Activated CD4-positive, alpha-beta T cell treated with anti-CD3 and anti-CD28 coated beads for 36 hours (primary cell): Measurements from ENCODE around the gene CCDC200. TPM values are rescaled to one million over a fixed set of nuclear protein-coding genes. Genes with fewer than 3 reads are reported as not detected.
A peak's percentile ranks its signal among the peaks of the same experiment; 100 is the strongest.
"Not testable (repeated sequence)": the region's sequence is repeated elsewhere in the genome, so short reads cannot be mapped to it uniquely, and the experiment has no call there.

Experiments used
- ATAC-seq: fragments of 200-7000 bp; cut with Tn5 transposase; one replicate; pipeline ENCODE4 v1.10.0; 2021; ENCODE audit warnings: mild to moderate bottlenecking, moderate library complexity
- CTCF ChIA-PET: fragments of 350-600 bp; sonication (Branson Sonifier 250); formaldehyde crosslinking; loops from one replicate; lab custom pipeline; 2021; ENCODE audit warnings: antibody characterized with exemption; lab: Charles Lee
- POLR2A ChIA-PET: fragments of 350-600 bp; sonication (Branson Sonifier 250); formaldehyde crosslinking; loops from one replicate; lab custom pipeline; 2021; ENCODE audit warnings: antibody characterized with exemption, inconsistent platforms; lab: Charles Lee
- DNase-seq: peaks from one replicate; pipeline ENCODE4 v3.0.0-alpha.2; 2020
- H3K27ac Mint-ChIP-seq: one replicate; pipeline ENCODE4 v1.8.0; 2021; ENCODE audit warnings: mixed read lengths
- H3K27me3 Mint-ChIP-seq: one replicate; pipeline ENCODE4 v1.8.0; 2021; ENCODE audit warnings: mixed read lengths
- H3K36me3 Mint-ChIP-seq: one replicate; pipeline ENCODE4 v1.8.0; 2021; ENCODE audit warnings: low read depth, mixed read lengths
- H3K4me1 Mint-ChIP-seq: one replicate; pipeline ENCODE4 v1.8.0; 2021; ENCODE audit warnings: mixed read lengths
- H3K4me3 Mint-ChIP-seq: one replicate; pipeline ENCODE4 v1.8.0; 2021; ENCODE audit warnings: mild to moderate bottlenecking, moderate library complexity, mixed read lengths
- H3K9me3 Mint-ChIP-seq: one replicate; pipeline ENCODE4 v1.8.0; 2021; ENCODE audit warnings: low read depth, mixed read lengths
- intact Hi-C, 2 experiments: fragments of 100-400 bp; cut with DNase I in 1 of 2; cut with micrococcal nuclease in 1 of 2; formaldehyde crosslinking; loops; one replicate each; pipeline versions ENCODE4 v1.14.2 to v1.15.1; 2022 to 2024; cut with DNase I, micrococcal nuclease
- total RNA-seq, 2 experiments: library from RNA; stranded (reverse); gene quantifications; one replicate each; pipeline ENCODE4 v1.2.3, GENCODE V29; 2021

The CCDC200 gene
- total RNA-seq, 2 experiments from 2014 or later: 0.27 TPM; not detected in 1

DNA sequence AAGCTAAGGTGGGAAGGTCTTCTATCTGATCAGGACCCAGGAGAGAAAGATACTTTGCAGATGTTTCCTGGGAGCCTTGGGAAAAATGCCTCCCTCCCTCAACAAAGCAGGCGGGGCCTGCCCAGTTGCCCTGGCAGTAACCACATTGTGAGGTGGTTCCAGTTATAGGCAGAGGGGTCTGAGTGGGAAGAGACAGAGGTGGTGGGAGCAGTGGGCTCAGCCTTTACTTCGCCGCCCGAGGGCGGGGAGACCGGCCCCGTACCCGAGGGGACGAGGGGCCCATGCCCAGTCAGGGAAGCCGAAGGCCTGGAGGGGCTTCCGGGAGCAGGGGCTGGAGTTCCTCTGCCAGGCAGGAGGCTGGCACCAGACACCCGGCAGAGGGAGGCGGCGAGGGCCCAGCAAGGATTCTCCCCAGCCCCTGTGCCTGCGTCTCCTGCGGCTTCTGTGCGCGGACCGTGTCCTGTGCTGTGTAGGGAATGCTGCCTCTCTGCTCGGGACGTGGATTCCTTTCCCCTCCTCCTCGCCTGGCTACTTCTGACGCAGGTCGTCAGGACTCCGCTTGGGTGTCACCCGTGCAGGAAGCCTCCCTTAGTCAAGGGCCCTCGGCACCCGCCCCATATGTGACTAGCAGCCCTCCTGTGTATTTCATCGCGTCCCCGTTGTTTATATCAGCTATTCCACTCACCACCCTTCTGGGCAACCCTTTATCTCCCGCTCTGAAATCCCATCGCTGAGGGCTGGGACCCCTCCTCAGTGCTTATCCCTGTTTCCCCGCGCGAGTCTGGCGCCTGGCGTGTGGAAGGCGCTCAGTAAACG is 3.0 kb upstream of the CCDC200 start:
- H3K27ac Mint-ChIP-seq, H3K9me3 Mint-ChIP-seq, H3K27me3 Mint-ChIP-seq, POLR2A ChIA-PET, DNase-seq, ATAC-seq, H3K4me3 Mint-ChIP-seq, CTCF ChIA-PET, H3K36me3 Mint-ChIP-seq, H3K4me1 Mint-ChIP-seq, intact Hi-C loops: not testable (repeated sequence)

DNA sequence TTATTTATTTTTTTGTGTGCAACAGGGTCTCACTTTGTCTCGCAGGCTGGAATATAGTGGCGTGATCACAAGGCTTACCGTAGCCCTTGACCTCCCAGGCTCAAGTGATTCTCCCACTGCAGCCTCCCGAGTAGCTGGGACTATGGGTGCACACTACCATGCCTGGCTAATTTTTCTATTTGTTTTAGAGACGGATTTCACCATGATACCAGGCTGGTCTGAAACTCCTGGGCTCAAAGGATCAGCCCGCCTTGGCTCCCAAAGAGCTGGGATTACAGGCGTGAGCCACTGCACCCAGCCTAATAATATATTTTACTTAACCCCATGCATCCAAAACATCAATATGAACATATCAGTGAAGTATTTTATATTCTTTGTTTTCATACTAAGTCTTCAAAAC is 2.0 kb downstream of the CCDC200 start:
- Mint-ChIP-seq H3K4me3 (no peak overlapping the region), H3K27ac (no peak overlapping the region), H3K4me1 (peaks cover under 1% of the 10 kb centered on the region), H3K36me3 (peaks cover 2% of the 10 kb centered on the region), H3K27me3 (no peaks in the 10 kb centered on the region), H3K9me3 (no peaks in the 10 kb centered on the region)
- DNase-seq: no peak
- ChIA-PET POLR2A (interaction anchor here (0.9 to 1.1 kb wide), 3 partner anchors 14 to 90 kb away, joined by 3 to 5 read pairs (median 3); no protein-coding TSS in a partner anchor), CTCF (interaction anchor here (0.7 kb wide), 2 partner anchors 89 to 403 kb away, joined by 3 to 4 read pairs; no protein-coding TSS in a partner anchor)
- intact Hi-C loops: no loop called here
- no peak for ATAC-seq

DNA sequence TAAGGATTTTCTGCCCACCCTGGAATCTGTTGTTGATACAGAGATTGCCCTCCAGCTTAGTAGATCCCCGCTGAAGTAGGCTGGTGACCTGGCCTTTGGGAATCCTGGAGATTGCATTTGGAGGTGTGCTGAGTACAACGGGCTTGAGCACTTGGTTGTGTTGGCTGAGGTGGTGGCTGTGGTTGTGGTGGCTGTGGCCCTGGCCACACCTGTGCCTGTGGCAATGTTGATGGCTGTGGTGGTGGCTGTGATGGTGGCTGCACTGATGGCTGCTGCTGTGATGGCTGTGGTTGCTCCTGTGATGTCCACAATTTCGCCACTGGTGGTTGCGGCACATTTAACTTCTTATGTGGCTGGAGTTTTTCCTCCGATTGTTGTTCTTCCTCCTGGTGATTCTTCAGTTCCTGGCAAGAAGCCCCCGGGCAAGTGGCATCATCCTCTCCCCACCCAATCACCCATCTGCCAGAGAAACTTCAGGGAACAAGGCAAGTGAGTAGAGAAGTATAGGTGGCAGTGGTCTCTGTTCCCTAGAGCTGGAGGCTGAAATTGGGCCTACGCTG is 4.2 kb downstream of the CCDC200 start:
- ChIA-PET CTCF (interaction anchor here (0.7 kb wide), 1 partner anchor 228 kb away, joined by 3 read pairs; no protein-coding TSS in a partner anchor), POLR2A (no interaction called here)
- no peak overlapping the region for H3K4me3 Mint-ChIP-seq
- intact Hi-C loops: loop anchor here in 1 of 2 experiments (5.0 kb wide), 1 partner anchor 93 kb away; no protein-coding TSS in a partner anchor
- H3K4me1 Mint-ChIP-seq: peaks cover 3% of the 10 kb centered on the region
- peaks cover 2% of the 10 kb centered on the region for H3K36me3 Mint-ChIP-seq
- no peaks in the 10 kb centered on the region for H3K9me3 Mint-ChIP-seq
- DNase-seq: no peak
- ATAC-seq: no peak
- no peaks in the 10 kb centered on the region for H3K27me3 Mint-ChIP-seq
- H3K27ac Mint-ChIP-seq: no peak overlapping the region

DNA sequence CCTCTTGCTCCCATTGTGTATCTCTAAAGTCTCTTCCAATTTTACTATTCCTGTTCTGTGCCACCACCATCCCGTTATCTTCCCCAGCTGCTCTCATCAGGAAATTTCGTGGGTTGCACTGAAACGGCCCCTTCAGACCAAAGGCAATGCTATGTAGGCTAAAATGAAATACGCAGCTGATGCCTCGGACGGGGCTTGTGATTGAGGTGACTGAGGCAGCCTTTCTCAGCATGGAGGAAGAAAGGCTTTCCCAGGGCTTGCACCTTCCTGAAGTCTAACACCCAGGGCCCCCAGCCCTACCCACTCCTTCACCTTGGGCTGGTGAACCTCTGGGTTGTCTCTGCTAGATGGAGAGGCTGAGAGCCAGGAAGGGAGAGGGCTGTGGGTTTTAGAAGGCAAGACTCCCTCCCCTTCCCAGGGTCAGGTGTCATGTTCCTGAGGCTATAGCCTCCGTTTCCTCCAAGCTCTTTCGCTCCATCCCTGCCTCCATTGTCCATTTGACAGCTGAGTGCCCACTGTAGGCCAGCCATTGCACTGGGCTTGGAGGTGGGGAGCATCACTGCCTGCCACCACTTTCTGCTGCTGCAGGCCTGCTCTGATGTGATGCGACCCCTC is 7.8 kb downstream of the CCDC200 start:
- CTCF ChIA-PET: no interaction called here
- intact Hi-C loops: loop anchor here in 1 of 2 experiments (5.0 kb wide), 1 partner anchor 97 kb away; no protein-coding TSS in a partner anchor
- Mint-ChIP-seq H3K9me3 (no peaks in the 10 kb centered on the region), H3K4me3 (no peak overlapping the region), H3K27ac (no peak overlapping the region), H3K4me1 (peaks cover 20% of the 10 kb centered on the region), H3K27me3 (no peaks in the 10 kb centered on the region), H3K36me3 (peaks cover 13% of the 10 kb centered on the region)
- no peak for DNase-seq
- ATAC-seq: no peak
- POLR2A ChIA-PET: interaction anchor here (1.1 kb wide), 1 partner anchor 49 kb away, joined by 3 read pairs; no protein-coding TSS in a partner anchor

DNA sequence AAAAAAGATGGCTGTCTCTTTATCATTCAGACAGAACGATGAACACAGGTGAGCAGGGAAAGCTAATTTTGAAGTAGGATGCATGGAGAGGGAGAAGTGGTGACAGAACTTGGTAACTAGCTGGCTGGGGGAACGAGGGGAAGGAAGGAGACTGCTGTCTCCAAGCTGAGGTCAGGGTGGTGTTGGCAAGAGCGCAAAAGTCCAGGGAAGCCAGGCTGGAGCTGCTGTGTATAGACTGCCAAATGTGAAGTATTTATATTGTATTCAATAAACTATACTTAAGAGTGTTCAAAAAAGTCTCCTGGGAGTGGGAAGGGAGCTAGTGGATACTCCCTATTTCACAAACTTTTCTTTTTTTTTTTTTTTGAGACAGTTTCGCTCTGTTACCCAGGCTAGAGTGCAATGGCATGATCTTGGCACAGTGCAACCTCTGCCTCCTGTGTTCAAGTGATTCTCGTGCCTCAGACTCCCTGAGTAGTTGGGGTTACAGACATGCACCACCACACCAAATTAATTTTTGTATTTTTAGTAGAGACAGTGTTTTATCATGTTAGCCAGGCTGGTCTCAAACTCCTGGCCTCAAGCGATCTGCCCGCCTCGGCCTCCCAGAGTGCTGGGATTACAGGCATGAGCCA is 8.6 kb downstream of the CCDC200 start:
- Mint-ChIP-seq H3K36me3 (peaks cover 17% of the 10 kb centered on the region), H3K4me3 (no peak overlapping the region), H3K9me3 (no peaks in the 10 kb centered on the region), H3K27me3 (no peaks in the 10 kb centered on the region), H3K4me1 (peaks cover 20% of the 10 kb centered on the region), H3K27ac (no peak overlapping the region)
- POLR2A ChIA-PET: interaction anchor here (1.1 kb wide), 1 partner anchor 48 kb away, joined by 3 read pairs; no protein-coding TSS in a partner anchor
- DNase-seq (no peak), ATAC-seq (no peak)
- intact Hi-C loops: loop anchor here in 1 of 2 experiments (5.0 kb wide), 1 partner anchor 97 kb away; no protein-coding TSS in a partner anchor
- CTCF ChIA-PET: interaction anchor here (1.0 kb wide), 1 partner anchor 89 kb away, joined by 3 read pairs; no protein-coding TSS in a partner anchor

DNA sequence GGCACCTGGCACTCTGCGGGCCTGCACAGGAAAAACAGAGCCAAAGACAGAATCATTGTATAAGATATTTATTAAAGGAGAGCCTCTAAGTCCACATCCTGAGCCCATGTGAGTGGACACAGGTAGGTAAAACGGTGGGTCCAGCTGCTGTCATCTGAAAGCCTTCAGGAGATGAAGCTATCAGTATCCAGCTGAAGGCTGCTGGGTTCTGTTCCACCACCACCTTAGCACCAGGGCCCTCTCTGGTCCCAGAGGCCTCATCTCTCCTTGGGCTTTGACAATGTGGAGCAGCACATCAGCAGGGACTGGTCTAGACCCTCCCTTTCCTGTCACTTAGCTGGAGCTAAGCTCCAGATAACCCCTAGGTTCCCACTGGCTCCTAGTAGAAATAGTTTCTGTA is 9.4 kb downstream of the CCDC200 start:
- no peaks in the 10 kb centered on the region for H3K27me3 Mint-ChIP-seq
- peaks cover 19% of the 10 kb centered on the region for H3K36me3 Mint-ChIP-seq
- DNase-seq (no peak), ATAC-seq (no peak)
- ChIA-PET CTCF (interaction anchor here (0.5 to 0.8 kb wide), 3 partner anchors 103 to 162 kb away, joined by 3 read pairs; no protein-coding TSS in a partner anchor), POLR2A (interaction anchor here (1.2 kb wide), 1 partner anchor 30 kb away, joined by 3 read pairs; no protein-coding TSS in a partner anchor)
- intact Hi-C loops: no loop called here
- H3K4me3 Mint-ChIP-seq: no peak overlapping the region
- no peak overlapping the region for H3K27ac Mint-ChIP-seq
- H3K9me3 Mint-ChIP-seq: no peaks in the 10 kb centered on the region
- H3K4me1 Mint-ChIP-seq: peaks cover 20% of the 10 kb centered on the region

DNA sequence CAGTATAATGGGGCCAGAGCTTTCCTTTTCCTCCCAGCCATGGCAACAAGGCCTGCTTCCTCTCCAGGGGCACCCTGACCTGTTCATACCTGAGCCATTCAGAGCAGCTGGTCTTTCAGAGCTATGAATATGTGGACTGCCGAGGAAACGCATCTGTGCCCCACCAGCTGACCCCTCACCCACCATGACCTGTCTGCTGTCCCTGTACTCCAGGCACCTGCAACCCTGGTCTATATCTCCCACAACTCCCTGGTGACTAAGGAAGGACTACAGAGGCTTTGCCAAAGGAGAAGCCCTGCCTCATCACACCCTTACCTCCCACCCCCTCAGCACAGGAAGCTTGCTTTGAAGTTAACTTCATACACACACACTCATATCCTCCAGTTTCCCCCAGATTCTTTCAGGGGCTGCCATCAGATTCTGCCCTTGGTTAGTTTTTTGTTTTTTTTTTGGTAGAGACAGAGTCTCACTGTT is 10.8 kb downstream of the CCDC200 start:
- Mint-ChIP-seq H3K4me3 (peak overlapping the region; percentile 44), H3K4me1 (peaks cover 33% of the 10 kb centered on the region), H3K36me3 (peaks cover 21% of the 10 kb centered on the region), H3K27ac (peak overlapping the region; percentile 71), H3K27me3 (no peaks in the 10 kb centered on the region), H3K9me3 (no peaks in the 10 kb centered on the region)
- DNase-seq: peak; percentile 59
- CTCF ChIA-PET: interaction anchor here (0.6 to 2.0 kb wide), 2 partner anchors 17 to 220 kb away, joined by 4 to 6 read pairs; partner anchors contain the start of gene RPL27
- peak; percentile 95 for ATAC-seq
- intact Hi-C loops: loop anchor here in 1 of 2 experiments (1.0 kb wide), 1 partner anchor 98 kb away; no protein-coding TSS in a partner anchor
- POLR2A ChIA-PET: interaction anchor here (0.6 to 2.9 kb wide), 6 partner anchors 18 to 1118 kb away, joined by 3 to 30 read pairs (median 4); no protein-coding TSS in a partner anchor

DNA sequence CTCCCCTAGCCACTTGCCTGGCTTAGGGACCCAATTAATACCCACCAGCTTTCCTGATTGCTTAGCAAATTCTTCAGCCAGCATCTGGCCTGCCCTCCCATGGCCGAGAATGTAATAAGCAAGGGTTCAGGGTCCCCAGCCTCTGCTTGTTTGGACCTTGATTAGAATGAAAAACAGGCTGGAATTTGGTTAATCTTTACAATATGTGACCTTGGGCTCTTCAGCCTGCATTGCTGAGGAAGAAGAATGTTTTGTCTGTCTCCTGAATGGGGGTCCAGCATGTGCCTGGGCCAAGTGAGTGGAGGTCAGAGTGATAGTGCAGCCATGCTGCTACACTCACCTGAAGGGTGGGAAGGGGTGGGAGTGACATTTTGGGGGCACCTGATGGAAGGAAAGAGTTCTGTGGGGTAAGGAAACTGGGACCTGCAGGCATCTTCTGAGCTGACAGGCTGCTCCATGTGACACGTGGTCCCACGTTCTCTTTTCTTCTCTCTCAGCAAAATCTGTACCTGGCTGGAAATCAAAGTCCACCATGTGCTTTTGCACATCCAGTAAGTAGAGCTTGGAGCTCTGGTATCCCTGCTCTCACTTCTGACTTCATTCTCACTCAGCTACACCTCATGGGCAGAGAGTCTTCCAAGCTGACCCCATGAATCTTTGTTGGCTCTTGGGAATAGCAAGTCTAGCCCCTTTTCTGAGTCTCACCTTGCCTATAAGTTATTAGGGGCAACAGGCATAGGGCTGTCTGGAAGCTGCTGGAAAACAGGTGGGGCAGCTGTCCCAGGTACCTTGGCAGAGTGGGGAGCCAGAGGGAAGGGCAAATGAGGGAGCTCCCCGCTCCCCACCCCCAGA is 11.4 kb downstream of the CCDC200 start:
- DNase-seq (no peak), ATAC-seq (peak; percentile 5)
- H3K36me3 Mint-ChIP-seq: peaks cover 23% of the 10 kb centered on the region
- H3K9me3 Mint-ChIP-seq: no peaks in the 10 kb centered on the region
- POLR2A ChIA-PET: interaction anchor here (0.6 to 2.9 kb wide), 5 partner anchors 45 to 745 kb away, joined by 3 to 30 read pairs (median 4); no protein-coding TSS in a partner anchor
- no peak overlapping the region for H3K4me3 Mint-ChIP-seq
- peaks cover 40% of the 10 kb centered on the region for H3K4me1 Mint-ChIP-seq
- CTCF ChIA-PET: interaction anchor here (0.6 to 2.0 kb wide), 4 partner anchors 17 to 219 kb away, joined by 3 to 6 read pairs (median 4); partner anchors contain the start of gene RPL27
- intact Hi-C loops: loop anchor here in 1 of 2 experiments (1.0 kb wide), 1 partner anchor 98 kb away; no protein-coding TSS in a partner anchor
- no peaks in the 10 kb centered on the region for H3K27me3 Mint-ChIP-seq
- peak overlapping the region; percentile 71 for H3K27ac Mint-ChIP-seq

DNA sequence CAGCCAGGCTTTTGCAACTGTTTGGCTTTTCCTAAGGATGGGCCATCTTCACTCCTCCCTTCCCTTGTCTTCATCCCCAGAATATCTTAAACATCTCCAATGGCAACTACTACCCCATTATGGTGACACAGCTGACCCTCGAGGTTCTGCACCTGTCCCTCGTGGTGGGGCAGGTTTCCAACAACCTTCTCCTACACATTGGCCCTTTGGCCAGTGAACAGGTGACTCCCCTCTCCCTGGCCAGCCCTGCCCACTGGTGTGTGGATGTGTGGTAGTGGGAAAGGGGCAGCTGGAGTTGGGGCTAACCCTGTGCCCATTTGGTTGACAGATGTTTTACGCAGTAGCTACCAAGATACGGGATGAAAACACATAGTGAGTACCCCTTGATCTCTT is 12.1 kb downstream of the CCDC200 start:
- Mint-ChIP-seq H3K9me3 (no peaks in the 10 kb centered on the region), H3K4me3 (no peak overlapping the region), H3K4me1 (peaks cover 39% of the 10 kb centered on the region), H3K27me3 (no peaks in the 10 kb centered on the region), H3K27ac (no peak overlapping the region), H3K36me3 (peaks cover 23% of the 10 kb centered on the region)
- DNase-seq (no peak), ATAC-seq (no peak)
- intact Hi-C loops: no loop called here
- ChIA-PET POLR2A (interaction anchor here (0.6 to 2.9 kb wide), 3 partner anchors 100 to 744 kb away, joined by 3 to 30 read pairs (median 3); no protein-coding TSS in a partner anchor), CTCF (interaction anchor here (1.0 kb wide), 1 partner anchor 18 kb away, joined by 4 read pairs; no protein-coding TSS in a partner anchor)
